A549 (cell line): ENCODE data around the gene SUGCT. TPM values are rescaled to one million over a fixed set of nuclear protein-coding genes. Genes with fewer than 3 reads are reported as not detected.

Experiments
- ATAC-seq, 2 experiments: fragments of 200-7000 bp in 1 of 2; fragments of >200 bp in 1 of 2; cut with Nextera tagmentation in 1 of 2; cut with Tn5 transposase in 1 of 2; 3 replicates each; pipeline versions ENCODE4 v1.8.0 to v1.9.1; 2018 to 2020; ENCODE audit warnings: mild to moderate bottlenecking in 1 of 2, moderate library complexity in 1 of 2
- CTCF ChIA-PET: fragments of 300-600 bp; sonication (Branson Sonifier 250); formaldehyde crosslinking; extraction: SDS; loops from one replicate; lab custom pipeline; 2021; ENCODE audit warnings: antibody characterized with exemption, inconsistent platforms; lab: Yijun Ruan, JAX
- POLR2A ChIA-PET: fragments of 350-600 bp; formaldehyde crosslinking; extraction: SDS; loops from one replicate; lab custom pipeline; 2021; ENCODE audit warnings: antibody characterized with exemption, inconsistent platforms; lab: Yijun Ruan, JAX
- DNase-seq, 2 experiments: peaks; one replicate each; pipeline versions ENCODE4 v3.0.0 to v3.0.0-alpha.2; 2011 to 2016; ENCODE audit warnings: low read depth in 1 of 2, low spot score in 1 of 2
- FAIRE-seq: peaks from 2 replicates; lab custom pipeline; 2011; peaks lifted over from hg19 to GRCh38; lab: Jason Lieb, UNC
- H3K27ac ChIP-seq, 2 experiments: fragments of >200 bp; sonication (Bioruptor Twin); formaldehyde crosslinking; 3 replicates each; pipeline ENCODE4 v1.5.1; 2016 to 2017
- H3K4me1 ChIP-seq: fragments of >200 bp; sonication (Bioruptor Twin); formaldehyde crosslinking; 3 replicates; pipeline ENCODE4 v1.6.1; 2016
- H3K4me2 ChIP-seq: fragments of >200 bp; sonication (Bioruptor Twin); formaldehyde crosslinking; 3 replicates; pipeline ENCODE4 v1.6.1; 2016
- H3K4me3 ChIP-seq: fragments of >200 bp; sonication (Bioruptor Twin); formaldehyde crosslinking; 3 replicates; pipeline ENCODE4 v1.5.1; 2016
- H3K9me3 ChIP-seq: fragments of >200 bp; sonication (Bioruptor Twin); formaldehyde crosslinking; 3 replicates; pipeline ENCODE4 v1.6.1; 2016
- CEBPB ChIP-seq, 2 experiments: fragments of >200 bp in 1 of 2; sonication (Bioruptor Twin) in 1 of 2; formaldehyde crosslinking in 1 of 2; IDR thresholded peaks; 2 replicates each; pipeline ENCODE4 v1.6.1; 2012 to 2016
- EHMT2 ChIP-seq: fragments of 200-600 bp; sonication (generic); IDR thresholded peaks from 2 replicates; pipeline ENCODE4 v1.6.1; 2016; ENCODE audit warnings: antibody characterized with exemption, low read depth, mild to moderate bottlenecking, moderate library complexity
- ELK1 ChIP-seq: fragments of 150-350 bp; IDR thresholded peaks from 2 replicates; pipeline ENCODE4 v1.6.1; 2014; ENCODE audit warnings: low read depth, mild to moderate bottlenecking, low read length
- EP300 ChIP-seq, 2 experiments: fragments of >200 bp; sonication (Bioruptor Twin); formaldehyde crosslinking; IDR thresholded peaks; 2 replicates in 1 of 2; 3 replicates in 1 of 2; pipeline ENCODE4 v1.6.1; 2016 to 2017
- ESRRA ChIP-seq: fragments of 150-350 bp; IDR thresholded peaks from 2 replicates; pipeline ENCODE4 v1.6.1; 2014; ENCODE audit warnings: mild to moderate bottlenecking, low read length, borderline replicate concordance
- FOXS1 ChIP-seq: fragments of 250-450 bp; sonication (Bioruptor Pico); IDR thresholded peaks from 2 replicates; pipeline ENCODE4 v1.5.0; 2020; ENCODE audit warnings: mild to moderate bottlenecking, moderate library complexity
- HES2 ChIP-seq: fragments of >200 bp; sonication (Bioruptor Twin); formaldehyde crosslinking; IDR thresholded peaks from 2 replicates; pipeline ENCODE4 v1.6.1; 2016
- HEYL ChIP-seq: fragments of 250-450 bp; sonication (Bioruptor Pico); IDR thresholded peaks from 2 replicates; pipeline ENCODE4 v1.8.0; 2021; ENCODE audit warnings: mild to moderate bottlenecking, moderate library complexity
- HMGXB4 ChIP-seq: fragments of 250-450 bp; sonication (Bioruptor Pico); IDR thresholded peaks from 2 replicates; pipeline ENCODE4 v1.5.0; 2021; ENCODE audit warnings: mild to moderate bottlenecking, moderate library complexity, borderline replicate concordance
- HOXB5 ChIP-seq: fragments of 250-450 bp; sonication (Bioruptor Pico); IDR thresholded peaks from 2 replicates; pipeline ENCODE4 v1.5.0; 2020; ENCODE audit warnings: mild to moderate bottlenecking, moderate library complexity
- JUN ChIP-seq, 2 experiments: fragments of >200 bp; sonication (Bioruptor Twin); formaldehyde crosslinking; IDR thresholded peaks; 2 replicates in 1 of 2; 3 replicates in 1 of 2; pipeline ENCODE4 v1.6.1; 2016 to 2017
- JUNB ChIP-seq: fragments of >200 bp; sonication (Bioruptor Twin); formaldehyde crosslinking; IDR thresholded peaks from 2 replicates; pipeline ENCODE4 v1.6.1; 2016
- MAFK ChIP-seq: fragments of 450-650 bp; IDR thresholded peaks from 2 replicates; pipeline ENCODE4 v1.6.1; 2014; ENCODE audit not compliant: partially characterized antibody
- RNF2 ChIP-seq: fragments of 200-600 bp; sonication (generic); IDR thresholded peaks from 2 replicates; pipeline ENCODE4 v1.6.1; 2016; ENCODE audit warnings: low read depth, mild to moderate bottlenecking, antibody characterized with exemption, moderate library complexity, borderline replicate concordance
- ZFP36 ChIP-seq: fragments of 450-650 bp; IDR thresholded peaks from 2 replicates; pipeline ENCODE4 v1.6.1; 2014; ENCODE audit warnings: borderline replicate concordance; ENCODE audit not compliant: partially characterized antibody
- WGBS: methylation state at CpG from one replicate; pipeline ENCODE4 v1.1.6; 2017; ENCODE audit errors: missing lambda C conversion rate; 5-methylcytosine and 5-hydroxymethylcytosine counted together
- polyA plus RNA-seq, 4 experiments: library from polyadenylated mRNA; depleted of rRNA in 3 of 4; stranded (reverse); fragments of >200 nt; fragmentation: RNase III in 1 of 4; extraction: RNeasy Plus Mini Kit Qiagen cat#74134 plus additional on column Dnase treatment in 1 of 4; gene quantifications; 2 replicates in 3 of 4; 3 replicates in 1 of 4; pipeline ENCODE4 v1.2.3, GENCODE V29; 2011 to 2017
- TF ChIP-seq, protein P1 (sequence below): fragments of >200 bp; sonication (Bioruptor Twin); formaldehyde crosslinking; IDR thresholded peaks from 3 replicates; pipeline ENCODE4 v1.5.1; 2016
- TF ChIP-seq, protein P2 (sequence below): IDR thresholded peaks from 2 replicates; pipeline ENCODE4 v1.6.1; 2012; ENCODE audit warnings: low read depth, borderline replicate concordance
- TF ChIP-seq, protein P3 (sequence below): IDR thresholded peaks from 2 replicates; pipeline ENCODE4 v1.6.1; 2012

Gene SUGCT
- polyA plus RNA-seq, 2 of the 4 experiments (the other 2 are of a cell fraction): 1.4 to 1.6 TPM

- H3K9me3 ChIP-seq: peaks cover 3% of the 10 kb centered on the region; the same call in 2 of the 3 replicates
- DNase-seq: no peak
- FAIRE-seq: no peak
- no peak overlapping the region for H3K4me2 ChIP-seq
- POLR2A ChIA-PET: no interaction called here
- TF ChIP-seq, protein P1, sequence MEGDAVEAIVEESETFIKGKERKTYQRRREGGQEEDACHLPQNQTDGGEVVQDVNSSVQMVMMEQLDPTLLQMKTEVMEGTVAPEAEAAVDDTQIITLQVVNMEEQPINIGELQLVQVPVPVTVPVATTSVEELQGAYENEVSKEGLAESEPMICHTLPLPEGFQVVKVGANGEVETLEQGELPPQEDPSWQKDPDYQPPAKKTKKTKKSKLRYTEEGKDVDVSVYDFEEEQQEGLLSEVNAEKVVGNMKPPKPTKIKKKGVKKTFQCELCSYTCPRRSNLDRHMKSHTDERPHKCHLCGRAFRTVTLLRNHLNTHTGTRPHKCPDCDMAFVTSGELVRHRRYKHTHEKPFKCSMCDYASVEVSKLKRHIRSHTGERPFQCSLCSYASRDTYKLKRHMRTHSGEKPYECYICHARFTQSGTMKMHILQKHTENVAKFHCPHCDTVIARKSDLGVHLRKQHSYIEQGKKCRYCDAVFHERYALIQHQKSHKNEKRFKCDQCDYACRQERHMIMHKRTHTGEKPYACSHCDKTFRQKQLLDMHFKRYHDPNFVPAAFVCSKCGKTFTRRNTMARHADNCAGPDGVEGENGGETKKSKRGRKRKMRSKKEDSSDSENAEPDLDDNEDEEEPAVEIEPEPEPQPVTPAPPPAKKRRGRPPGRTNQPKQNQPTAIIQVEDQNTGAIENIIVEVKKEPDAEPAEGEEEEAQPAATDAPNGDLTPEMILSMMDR: no peak
- TF ChIP-seq ZFP36 (no peak), HEYL (CRISPR knock-in tag) (no peak)
- TF ChIP-seq, protein P2, sequence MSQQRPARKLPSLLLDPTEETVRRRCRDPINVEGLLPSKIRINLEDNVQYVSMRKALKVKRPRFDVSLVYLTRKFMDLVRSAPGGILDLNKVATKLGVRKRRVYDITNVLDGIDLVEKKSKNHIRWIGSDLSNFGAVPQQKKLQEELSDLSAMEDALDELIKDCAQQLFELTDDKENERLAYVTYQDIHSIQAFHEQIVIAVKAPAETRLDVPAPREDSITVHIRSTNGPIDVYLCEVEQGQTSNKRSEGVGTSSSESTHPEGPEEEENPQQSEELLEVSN: no peak
- no peaks in the 10 kb centered on the region for H3K4me1 ChIP-seq
- ATAC-seq: no peak
- WGBS: 12% methylated on average over 6 of the region's 6 CpGs
- CTCF ChIA-PET: no interaction called here
- H3K4me3 ChIP-seq: no peak overlapping the region
- no peak overlapping the region for H3K27ac ChIP-seq
Measured at GRCh38 chr7:40836218-40836617, 701.4 kb downstream of the SUGCT start.

DNA sequence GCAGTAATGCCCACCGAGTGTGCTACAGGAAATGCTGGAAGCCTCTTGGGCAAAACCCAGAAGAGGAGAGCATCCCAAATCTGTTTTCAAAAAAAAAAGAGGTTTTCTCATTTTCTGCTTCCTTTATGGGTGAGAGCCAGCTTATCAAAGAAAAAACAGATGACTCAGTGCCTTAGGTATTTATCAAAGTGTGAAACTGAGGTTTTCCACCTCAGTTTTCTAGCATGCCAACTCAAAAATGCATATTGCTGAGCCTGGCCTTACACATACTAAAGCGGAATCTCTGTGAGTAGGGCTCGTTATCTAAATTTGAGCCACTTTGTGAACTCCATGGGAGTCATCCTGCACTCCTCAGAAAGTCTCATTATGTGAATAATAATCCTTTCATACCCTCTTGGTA lies 705.1 kb downstream of the SUGCT start:
- DNase-seq: no peak
- H3K27ac ChIP-seq: no peak overlapping the region
- H3K4me3 ChIP-seq: no peak overlapping the region
- POLR2A ChIA-PET: no interaction called here
- WGBS: 0% methylated on average over 3 of the region's 3 CpGs
- CTCF ChIA-PET: no interaction called here
- ATAC-seq: no peak
- TF ChIP-seq, protein P2: no peak
- peaks cover 3% of the 10 kb centered on the region; the same call in 2 of the 3 replicates for H3K9me3 ChIP-seq
- H3K4me2 ChIP-seq: no peak overlapping the region
- no peaks in the 10 kb centered on the region for H3K4me1 ChIP-seq
- FAIRE-seq: no peak

GRCh38 chr7:40840990-40841389 lies 706.2 kb downstream of the SUGCT start:
- Histone ChIP-seq H3K27ac (no peak overlapping the region), H3K4me3 (no peak overlapping the region), H3K9me3 (peaks cover 3% of the 10 kb centered on the region; the same call in 2 of the 3 replicates), H3K4me2 (no peak overlapping the region), H3K4me1 (no peaks in the 10 kb centered on the region)
- ChIA-PET CTCF (no interaction called here), POLR2A (no interaction called here)
- TF ChIP-seq MAFK (peak; percentile 52), EP300 (IDR thresholded peaks at IDR 0.05) (no peak)
- FAIRE-seq (no peak), ATAC-seq (no peak), DNase-seq (no peak)

DNA sequence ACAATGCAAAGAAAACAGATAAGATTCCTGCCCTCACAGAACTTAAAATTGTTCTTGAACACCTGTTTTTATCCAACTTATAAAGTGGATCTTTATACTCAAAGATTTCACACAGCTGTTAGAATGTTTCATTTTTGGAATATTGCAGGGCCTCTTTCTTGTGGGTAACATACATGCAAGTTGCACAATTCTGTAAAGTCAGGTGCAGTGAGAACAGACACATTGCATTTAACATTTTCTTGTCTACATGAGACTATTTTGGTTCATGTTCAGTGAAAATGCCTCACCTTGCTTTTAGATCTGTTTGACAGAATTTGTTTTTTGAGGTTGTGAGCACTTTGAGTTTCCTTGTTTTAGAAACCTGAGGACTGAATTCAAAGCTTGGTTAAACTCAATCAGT lies 707.8 kb downstream of the SUGCT start:
- CTCF ChIA-PET: no interaction called here
- Histone ChIP-seq H3K4me2 (no peak overlapping the region), H3K27ac (no peak overlapping the region), H3K9me3 (peaks cover 3% of the 10 kb centered on the region; the same call in 2 of the 3 replicates), H3K4me1 (no peaks in the 10 kb centered on the region), H3K4me3 (no peak overlapping the region)
- POLR2A ChIA-PET: no interaction called here
- no peak for ATAC-seq
- no peak for FAIRE-seq
- TF ChIP-seq ELK1: no peak
- no peak for TF ChIP-seq HOXB5 (CRISPR knock-in tag)
- no peak for TF ChIP-seq CEBPB (IDR thresholded peaks at IDR 0.05)
- no peak for TF ChIP-seq HES2
- no peak for TF ChIP-seq JUNB
- DNase-seq: no peak

GRCh38 chr7:40843338-40843985 lies 708.7 kb downstream of the SUGCT start:
- H3K4me3 ChIP-seq: no peak overlapping the region
- H3K4me1 ChIP-seq: no peaks in the 10 kb centered on the region
- H3K27ac ChIP-seq: no peak overlapping the region
- DNase-seq (no peak), FAIRE-seq (no peak), ATAC-seq (no peak)
- 24% methylated on average over 8 of the region's 8 CpGs for WGBS
- ChIA-PET POLR2A (no interaction called here), CTCF (no interaction called here)
- peaks cover 3% of the 10 kb centered on the region; the same call in 2 of the 3 replicates for H3K9me3 ChIP-seq
- H3K4me2 ChIP-seq: no peak overlapping the region
- TF ChIP-seq HES2 (no peak), RNF2 (no peak), FOXS1 (no peak), JUN (IDR thresholded peaks at IDR 0.05) (no peak), JUNB (no peak), HMGXB4 (CRISPR knock-in tag) (no peak), ESRRA (no peak), EHMT2 (no peak)
- TF ChIP-seq, protein P3, sequence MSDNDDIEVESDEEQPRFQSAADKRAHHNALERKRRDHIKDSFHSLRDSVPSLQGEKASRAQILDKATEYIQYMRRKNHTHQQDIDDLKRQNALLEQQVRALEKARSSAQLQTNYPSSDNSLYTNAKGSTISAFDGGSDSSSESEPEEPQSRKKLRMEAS: no peak
